CD4-positive, alpha-beta T cell treated with Interleukin-15 for 1 hour (primary cell): ENCODE measurements around the gene FAM20C.

Experiments used
- DNase-seq: peaks from one replicate; pipeline ENCODE4 v3.0.0-alpha.2; 2020

The FAM20C gene

DNA sequence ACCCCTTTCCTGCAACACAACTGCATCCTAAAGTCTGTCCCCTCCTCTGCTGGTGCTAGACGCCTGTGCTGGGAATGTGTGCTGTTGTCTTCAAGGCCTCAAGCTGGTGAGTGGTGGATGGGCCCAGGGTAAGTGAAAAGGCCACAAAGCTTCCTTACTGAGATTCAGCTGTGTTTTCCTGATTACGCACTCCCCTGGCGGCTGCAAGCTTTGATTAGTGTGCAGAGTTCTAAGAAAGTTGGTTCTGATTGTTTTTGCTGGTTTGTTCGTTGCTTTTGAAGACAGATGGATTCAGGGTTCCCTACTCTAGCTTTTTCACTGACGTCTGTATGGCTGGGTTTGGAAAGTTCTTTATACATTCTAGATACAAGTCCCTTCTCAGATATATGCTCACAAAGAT lies 85.7 kb downstream of the FAM20C start:
- DNase-seq: no peak

- no peak for DNase-seq
Observed at GRCh38 chr7:279821-280220, 87.5 kb downstream of the FAM20C start.

DNA sequence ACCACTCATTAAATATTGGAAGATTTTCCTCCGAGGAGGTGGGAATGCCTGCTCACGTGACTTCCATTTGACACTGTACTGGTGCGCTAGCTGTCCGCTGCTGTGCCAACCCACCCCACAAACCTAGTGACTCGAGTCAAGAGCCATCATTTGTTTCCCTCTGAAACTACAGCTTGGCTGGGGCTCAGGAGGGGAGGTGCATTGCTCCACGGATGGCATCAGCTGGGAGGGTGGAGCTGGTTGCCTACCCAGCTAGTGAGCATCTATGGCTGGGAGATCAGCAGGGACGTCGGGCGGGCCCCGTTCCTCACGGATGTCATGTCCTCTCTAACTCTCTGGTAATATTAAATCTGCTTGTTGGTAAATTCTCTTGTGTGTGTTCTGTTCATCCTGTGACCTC lies 88.1 kb downstream of the FAM20C start:
- no peak for DNase-seq

- DNase-seq: no peak
Observed at GRCh38 chr7:281637-282036, 89.3 kb downstream of the FAM20C start.

GRCh38 chr7:282621-283020 lies 90.2 kb downstream of the FAM20C start:
- DNase-seq: no peak

GRCh38 chr7:284762-285722 lies 92.7 kb downstream of the FAM20C start:
- DNase-seq: peak; percentile 4

- DNase-seq: no peak
Observed at GRCh38 chr7:285731-286130, 93.4 kb downstream of the FAM20C start.

- DNase-seq: no peak
Observed at GRCh38 chr7:286266-286665, 93.9 kb downstream of the FAM20C start.

GRCh38 chr7:288671-289101 lies 96.3 kb downstream of the FAM20C start:
- DNase-seq: no peak

DNA sequence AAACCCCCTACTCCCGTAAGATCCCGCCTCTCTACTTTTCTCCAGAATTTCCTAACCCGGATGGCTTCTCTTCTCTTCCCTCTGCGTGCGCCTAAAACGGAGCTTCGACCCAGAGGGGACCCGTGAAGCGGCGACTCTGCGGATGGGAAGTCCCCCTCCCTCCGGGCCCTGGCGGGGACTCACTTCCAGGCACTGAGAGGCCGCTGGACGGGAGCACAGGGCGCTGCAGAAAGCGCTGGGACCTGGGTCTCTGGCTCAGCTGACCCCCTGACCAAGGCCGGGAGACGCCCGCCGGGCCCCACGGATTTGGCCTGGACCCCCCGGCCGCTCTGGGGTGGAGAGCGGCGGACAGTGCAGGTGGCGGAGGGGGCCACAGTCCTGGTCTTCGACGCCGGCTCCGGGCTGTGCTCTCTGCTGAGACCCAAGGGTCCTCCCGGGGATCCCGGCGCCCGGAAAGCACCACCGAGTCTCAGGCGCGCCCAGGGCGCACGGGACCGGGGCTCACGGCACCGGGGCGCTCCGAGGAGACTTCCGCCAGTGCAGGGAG lies 96.9 kb downstream of the FAM20C start:
- no peak for DNase-seq

- no peak for DNase-seq
Observed at GRCh38 chr7:289756-290553, 97.6 kb downstream of the FAM20C start, which contains the start of gene FOXL3. Gene FOXL3 (plus strand): TSS chr7:290170. CDS start chr7:290170, 0 bp downstream.

DNA sequence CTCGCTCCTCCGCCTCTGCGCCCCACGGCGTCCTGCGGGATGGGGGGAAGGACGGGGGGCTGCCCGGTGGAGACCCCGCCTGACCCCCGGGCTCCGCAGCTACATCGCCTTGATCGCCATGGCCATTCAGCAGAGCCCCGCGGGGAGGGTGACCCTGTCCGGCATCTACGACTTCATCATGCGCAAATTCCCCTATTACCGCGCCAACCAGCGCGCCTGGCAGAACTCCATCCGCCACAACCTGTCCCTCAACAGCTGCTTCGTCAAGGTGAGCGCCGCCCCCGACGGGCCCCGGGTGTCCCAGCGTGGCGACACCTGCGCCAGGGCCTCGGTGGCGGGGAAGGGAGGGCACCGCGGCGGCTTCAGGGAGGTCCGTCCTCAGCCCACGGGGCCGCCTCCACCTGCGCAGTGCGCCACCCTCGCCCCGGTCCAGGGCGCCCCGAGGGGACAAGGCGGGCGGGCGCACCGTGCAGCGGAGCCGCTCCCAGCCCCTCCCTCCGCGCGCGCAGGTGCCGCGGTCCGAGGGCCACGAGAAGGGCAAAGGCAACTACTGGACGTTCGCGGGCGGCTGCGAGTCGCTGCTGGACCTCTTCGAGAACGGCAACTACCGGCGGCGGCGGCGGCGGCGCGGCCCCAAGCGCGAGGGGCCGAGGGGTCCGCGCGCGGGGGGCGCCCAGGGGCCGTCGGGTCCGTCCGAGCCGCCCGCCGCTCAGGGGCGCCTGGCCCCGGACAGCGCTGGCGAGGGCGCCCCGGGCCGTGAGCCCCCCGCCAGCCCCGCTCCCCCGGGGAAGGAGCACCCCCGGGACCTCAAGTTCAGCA lies 98.4 kb downstream of the FAM20C start:
- DNase-seq: no peak

GRCh38 chr7:291373-292092 lies 99.2 kb downstream of the FAM20C start:
- no peak for DNase-seq

- no peak for DNase-seq
Observed at GRCh38 chr7:292226-292625, 99.9 kb downstream of the FAM20C start.

- DNase-seq: no peak
Observed at GRCh38 chr7:292826-293225, 100.5 kb downstream of the FAM20C start.

- DNase-seq: no peak
Observed at GRCh38 chr7:293681-294439, 101.5 kb downstream of the FAM20C start.

- no peak for DNase-seq
Observed at GRCh38 chr7:294440-295154, 102.2 kb downstream of the FAM20C start.

- DNase-seq: no peak
Observed at GRCh38 chr7:295155-296154, 103.1 kb downstream of the FAM20C start.

- no peak for DNase-seq
Observed at GRCh38 chr7:296373-296945, 104.1 kb downstream of the FAM20C start.
